IMR-90 (cell line): ENCODE measurements around the gene TMEM121B.

Experiments used
- BHLHE40 ChIP-seq: fragments of 150-350 bp; IDR thresholded peaks from 2 replicates; pipeline ENCODE4 v1.6.1; 2016; ENCODE audit warnings: mild to moderate bottlenecking, low read depth, low read length
- CEBPB ChIP-seq: IDR thresholded peaks from 2 replicates; pipeline ENCODE4 v1.6.1; 2012; ENCODE audit warnings: low read depth, low read length, improper control_type of control experiment
- FOS ChIP-seq: fragments of 150-350 bp; IDR thresholded peaks from 2 replicates; pipeline ENCODE4 v1.6.1; 2016; ENCODE audit warnings: low read depth, low read length
- MAZ ChIP-seq: IDR thresholded peaks from 2 replicates; pipeline ENCODE4 v1.6.1; 2012; ENCODE audit warnings: low read depth, mild to moderate bottlenecking, low read length, improper control_type of control experiment, moderate library complexity, borderline replicate concordance
- MXI1 ChIP-seq: IDR thresholded peaks from 2 replicates; pipeline ENCODE4 v1.6.1; 2012; ENCODE audit warnings: low read depth, mild to moderate bottlenecking, low read length, moderate library complexity, borderline replicate concordance
- NFE2L2 ChIP-seq: fragments of 150-350 bp; IDR thresholded peaks from 2 replicates; pipeline ENCODE4 v1.6.1; 2016; ENCODE audit warnings: low read depth, mild to moderate bottlenecking, low read length
- POLR2A ChIP-seq: IDR thresholded peaks from 2 replicates; pipeline ENCODE4 v1.6.1; 2012; ENCODE audit warnings: mild to moderate bottlenecking, low read depth, low read length
- RAD21 ChIP-seq: IDR thresholded peaks from 2 replicates; pipeline ENCODE4 v1.6.1; 2012; ENCODE audit warnings: low read length, improper control_type of control experiment
- RCOR1 ChIP-seq: IDR thresholded peaks from 2 replicates; pipeline ENCODE4 v1.6.1; 2012; ENCODE audit warnings: mild to moderate bottlenecking, low read length, improper control_type of control experiment; ENCODE audit not compliant: insufficient replicate concordance
- RFX5 ChIP-seq: IDR thresholded peaks from 2 replicates; pipeline ENCODE4 v1.8.0; 2012; ENCODE audit warnings: low read depth, mild to moderate bottlenecking, low read length, moderate library complexity
- SMC3 ChIP-seq: fragments of 150-350 bp; IDR thresholded peaks from 2 replicates; pipeline ENCODE4 v1.6.1; 2016; ENCODE audit warnings: low read depth, mild to moderate bottlenecking, antibody characterized with exemption, low read length, moderate library complexity
- TF ChIP-seq, protein P1 (sequence below): conservative IDR thresholded peaks from 2 replicates; pipeline ENCODE4 v1.5.1; 2012; ENCODE audit warnings: mild to moderate bottlenecking, low read depth, low read length, improper control_type of control experiment
- TF ChIP-seq, protein P2 (sequence below): fragments of 150-350 bp; IDR thresholded peaks from 2 replicates; pipeline ENCODE4 v1.6.1; 2017; ENCODE audit warnings: mild to moderate bottlenecking, antibody characterized with exemption, low read length, low read depth
- TF ChIP-seq, protein P3 (sequence below): fragments of 150-350 bp; IDR thresholded peaks from 2 replicates; pipeline ENCODE4 v1.6.1; 2016; ENCODE audit warnings: low read depth, mild to moderate bottlenecking, low read length, moderate library complexity, borderline replicate concordance

DNA sequence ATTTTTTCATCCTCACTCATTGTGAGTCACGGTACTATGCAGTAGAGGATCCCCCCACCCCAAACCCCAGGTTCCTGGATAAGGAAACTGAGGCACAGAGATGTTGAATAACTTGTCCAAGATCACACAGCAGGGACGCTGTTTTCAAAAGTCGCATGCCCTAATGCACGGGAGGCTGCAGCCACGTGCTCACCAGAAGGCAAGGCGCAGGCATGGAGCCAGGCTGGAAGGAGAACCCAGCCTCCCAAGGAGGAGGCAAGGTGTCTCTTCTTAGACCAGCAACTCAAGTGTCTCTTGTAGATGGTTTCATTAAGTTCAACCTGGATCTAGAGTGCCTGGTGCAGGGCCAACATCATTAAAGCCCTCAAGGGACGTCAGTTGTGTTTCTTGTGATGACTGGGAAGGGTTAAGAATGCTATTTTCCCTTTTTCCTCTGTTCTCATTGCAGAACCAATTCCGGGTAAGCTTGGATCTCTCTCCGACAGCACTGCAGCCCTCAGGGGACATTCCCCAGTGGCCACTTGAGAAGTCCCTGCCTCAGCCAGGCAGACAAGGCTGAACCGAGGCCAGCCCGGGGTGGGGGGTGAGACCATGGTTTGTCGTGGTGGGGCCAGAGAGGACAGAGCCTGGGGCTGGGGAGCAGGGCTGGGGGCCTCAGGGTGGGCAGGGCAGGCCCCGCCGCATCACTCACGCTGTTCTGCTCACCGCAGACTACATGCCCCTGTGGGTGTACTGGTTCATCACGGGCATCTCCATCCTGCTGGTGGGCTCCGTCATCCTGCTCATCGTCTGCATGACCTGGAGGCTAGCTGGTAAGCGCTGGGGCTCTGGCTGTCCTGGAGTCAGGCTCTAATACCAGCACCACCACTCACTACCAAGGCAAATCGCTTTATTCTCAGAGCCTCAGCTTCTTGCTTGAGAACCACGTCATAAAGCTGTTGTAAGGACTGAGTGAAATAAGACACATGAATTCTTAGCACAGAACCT, 15.7 kb downstream of the TMEM121B start:
- TF ChIP-seq CEBPB (no peak), RAD21 (no peak), MAZ (no peak), SMC3 (no peak), POLR2A (no peak), RCOR1 (no peak), MXI1 (no peak), BHLHE40 (no peak), FOS (no peak), RFX5 (no peak), NFE2L2 (no peak)
- TF ChIP-seq, protein P1, sequence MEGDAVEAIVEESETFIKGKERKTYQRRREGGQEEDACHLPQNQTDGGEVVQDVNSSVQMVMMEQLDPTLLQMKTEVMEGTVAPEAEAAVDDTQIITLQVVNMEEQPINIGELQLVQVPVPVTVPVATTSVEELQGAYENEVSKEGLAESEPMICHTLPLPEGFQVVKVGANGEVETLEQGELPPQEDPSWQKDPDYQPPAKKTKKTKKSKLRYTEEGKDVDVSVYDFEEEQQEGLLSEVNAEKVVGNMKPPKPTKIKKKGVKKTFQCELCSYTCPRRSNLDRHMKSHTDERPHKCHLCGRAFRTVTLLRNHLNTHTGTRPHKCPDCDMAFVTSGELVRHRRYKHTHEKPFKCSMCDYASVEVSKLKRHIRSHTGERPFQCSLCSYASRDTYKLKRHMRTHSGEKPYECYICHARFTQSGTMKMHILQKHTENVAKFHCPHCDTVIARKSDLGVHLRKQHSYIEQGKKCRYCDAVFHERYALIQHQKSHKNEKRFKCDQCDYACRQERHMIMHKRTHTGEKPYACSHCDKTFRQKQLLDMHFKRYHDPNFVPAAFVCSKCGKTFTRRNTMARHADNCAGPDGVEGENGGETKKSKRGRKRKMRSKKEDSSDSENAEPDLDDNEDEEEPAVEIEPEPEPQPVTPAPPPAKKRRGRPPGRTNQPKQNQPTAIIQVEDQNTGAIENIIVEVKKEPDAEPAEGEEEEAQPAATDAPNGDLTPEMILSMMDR, result no peak
- TF ChIP-seq, protein P2, sequence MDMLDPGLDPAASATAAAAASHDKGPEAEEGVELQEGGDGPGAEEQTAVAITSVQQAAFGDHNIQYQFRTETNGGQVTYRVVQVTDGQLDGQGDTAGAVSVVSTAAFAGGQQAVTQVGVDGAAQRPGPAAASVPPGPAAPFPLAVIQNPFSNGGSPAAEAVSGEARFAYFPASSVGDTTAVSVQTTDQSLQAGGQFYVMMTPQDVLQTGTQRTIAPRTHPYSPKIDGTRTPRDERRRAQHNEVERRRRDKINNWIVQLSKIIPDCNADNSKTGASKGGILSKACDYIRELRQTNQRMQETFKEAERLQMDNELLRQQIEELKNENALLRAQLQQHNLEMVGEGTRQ, result no peak
- TF ChIP-seq, protein P3, sequence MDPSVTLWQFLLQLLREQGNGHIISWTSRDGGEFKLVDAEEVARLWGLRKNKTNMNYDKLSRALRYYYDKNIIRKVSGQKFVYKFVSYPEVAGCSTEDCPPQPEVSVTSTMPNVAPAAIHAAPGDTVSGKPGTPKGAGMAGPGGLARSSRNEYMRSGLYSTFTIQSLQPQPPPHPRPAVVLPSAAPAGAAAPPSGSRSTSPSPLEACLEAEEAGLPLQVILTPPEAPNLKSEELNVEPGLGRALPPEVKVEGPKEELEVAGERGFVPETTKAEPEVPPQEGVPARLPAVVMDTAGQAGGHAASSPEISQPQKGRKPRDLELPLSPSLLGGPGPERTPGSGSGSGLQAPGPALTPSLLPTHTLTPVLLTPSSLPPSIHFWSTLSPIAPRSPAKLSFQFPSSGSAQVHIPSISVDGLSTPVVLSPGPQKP, result no peak
